ENCODE measurements around the gene KCNQ4.

DNA sequence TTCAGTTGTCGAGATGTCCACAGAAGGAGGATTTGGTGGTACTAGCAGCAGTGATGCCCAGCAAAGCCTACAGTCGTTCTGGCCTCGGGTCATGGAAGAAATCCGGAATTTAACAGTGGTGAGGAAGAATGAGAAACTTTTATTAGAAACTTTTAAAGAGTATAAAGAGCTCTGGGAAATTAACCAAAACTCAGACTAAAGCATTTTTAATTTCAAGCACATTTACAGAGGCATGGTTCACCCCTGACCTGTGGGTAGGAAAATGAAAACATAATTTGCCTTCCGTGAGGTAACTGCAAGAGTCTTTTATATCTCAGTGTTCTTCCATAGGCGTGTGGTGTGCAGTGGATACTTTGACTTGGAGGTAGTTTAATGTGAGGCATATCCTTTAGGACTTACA is 44.8 kb upstream of the KCNQ4 start:
- no peak for TF ChIP-seq POLR2A (IDR thresholded peaks at IDR 0.05; ENCODE audit: low read depth, low read length)
- TF ChIP-seq SPI1 (IDR thresholded peaks at IDR 0.05; ENCODE audit: low read depth, low read length), result no peak
- no peak for TF ChIP-seq TAF1 (IDR thresholded peaks at IDR 0.05; ENCODE audit: low read depth, low read length)
- no peak for TF ChIP-seq PAX5 (IDR thresholded peaks at IDR 0.05; ENCODE audit: insufficient read depth, low read length, severe bottlenecking)
- TF ChIP-seq POLR2AphosphoS5 (IDR thresholded peaks at IDR 0.05; ENCODE audit: low read depth, low read length), result no peak
